NCI-H1048 (cell line): ENCODE measurements around the gene DLEU7.

Experiments
- DNase-seq: peaks from one replicate; lab custom pipeline; 2025; lab: John Stamatoyannopoulos, UW

DLEU7 gene

GRCh38 chr13:50843257-50844083, at the start of gene DLEU7:
TSS of gene DLEU7 (minus strand) at chr13:50843692. CDS start at chr13:50843646, 46 bp downstream.
- no peak for DNase-seq

GRCh38 chr13:50892210-50892944, 48.9 kb upstream of the DLEU7 start:
- DNase-seq, result no peak

- DNase-seq, result no peak
These were observed 47.7 kb upstream of the DLEU7 start for GRCh38 chr13:50891206-50891605.

GRCh38 chr13:50889317-50889716, 45.8 kb upstream of the DLEU7 start:
- DNase-seq, result no peak

GRCh38 chr13:50888362-50888761, 44.9 kb upstream of the DLEU7 start:
- no peak for DNase-seq

- no peak for DNase-seq
These were observed 43.7 kb upstream of the DLEU7 start for GRCh38 chr13:50887151-50887550.

GRCh38 chr13:50884265-50884664, 40.8 kb upstream of the DLEU7 start:
- no peak for DNase-seq

- DNase-seq, result no peak
These were observed 40.2 kb upstream of the DLEU7 start for GRCh38 chr13:50883728-50884127.

- DNase-seq, result no peak
These were observed 39.4 kb upstream of the DLEU7 start for GRCh38 chr13:50882816-50883435.

- no peak for DNase-seq
These were observed 30.5 kb upstream of the DLEU7 start for GRCh38 chr13:50873991-50874390.

- DNase-seq, result no peak
These were observed 30.0 kb upstream of the DLEU7 start for GRCh38 chr13:50873467-50873866.

- DNase-seq, result no peak
These were observed 27.9 kb upstream of the DLEU7 start for GRCh38 chr13:50871405-50871804.

GRCh38 chr13:50867637-50867945, 24.1 kb upstream of the DLEU7 start:
- no peak for DNase-seq

- DNase-seq, result no peak
These were observed 23.5 kb upstream of the DLEU7 start for GRCh38 chr13:50866817-50867636.

GRCh38 chr13:50864492-50864891, 21.0 kb upstream of the DLEU7 start:
- DNase-seq, result no peak

GRCh38 chr13:50855681-50856080, 12.2 kb upstream of the DLEU7 start:
- no peak for DNase-seq

GRCh38 chr13:50850445-50850844, 7.0 kb upstream of the DLEU7 start:
- DNase-seq, result no peak

- DNase-seq, result no peak
These were observed 4.0 kb upstream of the DLEU7 start for GRCh38 chr13:50847501-50847900.

- DNase-seq, result no peak
These were observed 3.5 kb upstream of the DLEU7 start for GRCh38 chr13:50846861-50847475.

GRCh38 chr13:50845211-50845610, 1.7 kb upstream of the DLEU7 start:
- no peak for DNase-seq

GRCh38 chr13:50844084-50844875, 788 bp upstream of the DLEU7 start:
- no peak for DNase-seq
